KMS-11 (cell line): ENCODE measurements around the gene SRR.
"Not testable (repeated sequence)": the region's sequence is repeated elsewhere in the genome, so short reads cannot be mapped to it uniquely, and the experiment has no call there.

Experiments used
- H2AFZ ChIP-seq: fragments of 200-600 bp; sonication (generic); 2 replicates; pipeline ENCODE4 v1.6.1; 2016; ENCODE audit warnings: antibody characterized with exemption, mixed run types, low read depth
- H3K27ac ChIP-seq: fragments of 200-600 bp; sonication (generic); 2 replicates; pipeline ENCODE4 v1.6.1; 2016; ENCODE audit warnings: mild to moderate bottlenecking, mixed run types
- H3K27me3 ChIP-seq: fragments of 200-600 bp; sonication (generic); 2 replicates; pipeline ENCODE4 v1.6.1; 2017; ENCODE audit warnings: mild to moderate bottlenecking, low read depth, mixed run types, moderate library complexity; ENCODE audit not compliant: insufficient read depth
- H3K36me3 ChIP-seq: fragments of 200-600 bp; sonication (generic); 2 replicates; pipeline ENCODE4 v1.6.1; 2017; ENCODE audit warnings: mild to moderate bottlenecking, mixed run types; ENCODE audit not compliant: insufficient read depth
- H3K4me1 ChIP-seq: fragments of 200-600 bp; sonication (generic); 2 replicates; pipeline ENCODE4 v1.6.1; 2016; ENCODE audit warnings: mild to moderate bottlenecking, low read depth, mixed run types; ENCODE audit not compliant: poor library complexity, severe bottlenecking
- H3K4me2 ChIP-seq: fragments of 200-600 bp; sonication (generic); 2 replicates; pipeline ENCODE4 v1.7.0; 2016; ENCODE audit warnings: mild to moderate bottlenecking, mixed run types
- H3K4me3 ChIP-seq: fragments of 200-600 bp; sonication (generic); IDR thresholded peaks from 2 replicates; pipeline ENCODE4 v1.6.1; 2017; ENCODE audit warnings: low read depth, low read length, mixed read lengths; ENCODE audit not compliant: insufficient read depth
- H3K79me2 ChIP-seq: fragments of 200-600 bp; sonication (generic); 2 replicates; pipeline ENCODE4 v1.6.1; 2016; ENCODE audit warnings: low read depth, mixed run types; ENCODE audit not compliant: insufficient read depth
- H3K9ac ChIP-seq: fragments of 200-600 bp; sonication (generic); 2 replicates; pipeline ENCODE4 v1.6.1; 2016; ENCODE audit warnings: mild to moderate bottlenecking, mixed run types
- H4K20me1 ChIP-seq: fragments of 200-600 bp; sonication (generic); 2 replicates; pipeline ENCODE4 v1.6.1; 2016; ENCODE audit warnings: mild to moderate bottlenecking, mixed run types; ENCODE audit not compliant: insufficient read depth
- TF ChIP-seq, protein P1 (sequence below): fragments of 200-600 bp; sonication (generic); conservative IDR thresholded peaks from 2 replicates; pipeline ENCODE4 v1.6.1; 2017; ENCODE audit warnings: low read depth, mild to moderate bottlenecking, antibody characterized with exemption, low read length, moderate library complexity, mixed read lengths

SRR gene

DNA sequence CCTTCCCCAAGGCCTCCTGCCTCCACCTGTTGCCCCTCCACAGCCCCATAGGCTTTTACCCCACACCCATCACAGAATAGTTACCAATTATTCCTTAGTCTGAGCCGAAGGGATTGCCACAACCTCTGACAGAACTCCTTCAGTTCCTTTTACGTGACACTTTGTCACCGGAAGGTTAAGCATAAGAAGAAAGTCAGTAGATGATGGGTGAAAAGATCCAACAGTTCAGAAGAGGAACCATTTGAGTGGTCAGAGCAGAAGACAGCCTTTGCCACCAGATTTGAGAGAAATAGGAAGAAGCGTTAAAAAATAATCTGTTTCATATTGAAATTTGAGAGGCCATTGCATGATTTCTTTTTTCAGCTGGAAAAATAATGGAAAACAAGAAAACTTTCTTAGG lies 1.2 kb downstream of the SRR start:
- H3K36me3 ChIP-seq, result no peaks in the 10 kb centered on the region
- peaks cover 23% of the 10 kb centered on the region for H3K4me1 ChIP-seq
- H3K27ac ChIP-seq, result no peak overlapping the region
- H3K4me3 ChIP-seq, result no peak overlapping the region
- no peak overlapping the region for H3K4me2 ChIP-seq
- H3K27me3 ChIP-seq, result no peaks in the 10 kb centered on the region
- no peak overlapping the region for H2AFZ ChIP-seq
- TF ChIP-seq, protein P1, sequence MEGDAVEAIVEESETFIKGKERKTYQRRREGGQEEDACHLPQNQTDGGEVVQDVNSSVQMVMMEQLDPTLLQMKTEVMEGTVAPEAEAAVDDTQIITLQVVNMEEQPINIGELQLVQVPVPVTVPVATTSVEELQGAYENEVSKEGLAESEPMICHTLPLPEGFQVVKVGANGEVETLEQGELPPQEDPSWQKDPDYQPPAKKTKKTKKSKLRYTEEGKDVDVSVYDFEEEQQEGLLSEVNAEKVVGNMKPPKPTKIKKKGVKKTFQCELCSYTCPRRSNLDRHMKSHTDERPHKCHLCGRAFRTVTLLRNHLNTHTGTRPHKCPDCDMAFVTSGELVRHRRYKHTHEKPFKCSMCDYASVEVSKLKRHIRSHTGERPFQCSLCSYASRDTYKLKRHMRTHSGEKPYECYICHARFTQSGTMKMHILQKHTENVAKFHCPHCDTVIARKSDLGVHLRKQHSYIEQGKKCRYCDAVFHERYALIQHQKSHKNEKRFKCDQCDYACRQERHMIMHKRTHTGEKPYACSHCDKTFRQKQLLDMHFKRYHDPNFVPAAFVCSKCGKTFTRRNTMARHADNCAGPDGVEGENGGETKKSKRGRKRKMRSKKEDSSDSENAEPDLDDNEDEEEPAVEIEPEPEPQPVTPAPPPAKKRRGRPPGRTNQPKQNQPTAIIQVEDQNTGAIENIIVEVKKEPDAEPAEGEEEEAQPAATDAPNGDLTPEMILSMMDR, result no peak
- no peak overlapping the region for H3K9ac ChIP-seq
- no peaks in the 10 kb centered on the region for H4K20me1 ChIP-seq
- no peaks in the 10 kb centered on the region for H3K79me2 ChIP-seq

DNA sequence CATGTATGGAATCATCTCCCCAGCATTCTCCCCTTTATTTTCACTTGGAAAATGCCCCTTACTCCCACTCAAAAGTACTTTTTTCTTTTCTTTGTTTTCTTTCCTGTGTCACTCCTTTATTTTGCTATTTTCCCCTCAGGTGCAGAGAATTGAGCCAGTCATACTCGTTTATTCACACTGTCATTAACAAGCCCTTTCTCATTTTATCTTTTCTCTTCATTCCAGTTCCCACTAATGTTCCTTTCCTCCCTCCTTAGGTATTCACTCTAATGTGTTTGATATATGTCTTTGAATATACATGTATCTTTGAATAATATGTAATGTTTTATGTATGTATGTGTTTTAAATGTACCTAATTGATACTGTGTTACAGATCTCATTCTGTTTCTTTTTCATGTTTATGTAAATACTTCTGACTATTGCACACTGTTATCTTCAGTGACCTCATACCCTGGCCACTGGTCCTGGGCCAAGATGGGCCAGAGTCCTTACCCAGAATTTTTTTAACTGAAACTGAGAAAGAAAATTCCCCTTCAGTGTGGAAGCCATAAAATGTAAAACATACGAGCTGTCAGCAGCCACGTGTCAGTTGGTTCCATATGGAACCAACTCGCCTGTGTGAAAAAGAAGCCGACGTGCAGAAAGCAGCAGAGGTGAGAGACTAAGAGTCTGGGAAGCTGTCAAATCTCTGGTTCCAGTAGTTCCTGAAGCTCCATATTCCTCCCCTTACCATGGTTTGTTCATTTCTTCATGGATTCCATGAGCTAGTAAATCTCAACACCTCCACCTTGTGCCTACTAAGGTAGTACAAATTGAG lies 5.8 kb downstream of the SRR start:
- Histone ChIP-seq H3K27ac (peak overlapping the region; percentile 7; the same call in 1 of the 2 replicates), H3K4me1 (peaks cover 21% of the 10 kb centered on the region), H3K79me2 (no peaks in the 10 kb centered on the region), H3K36me3 (no peaks in the 10 kb centered on the region), H3K4me2 (peak overlapping the region; percentile 27), H2AFZ (peak overlapping the region; percentile 5; the same call in 1 of the 2 replicates), H4K20me1 (no peaks in the 10 kb centered on the region), H3K4me3 (no peak overlapping the region), H3K27me3 (no peaks in the 10 kb centered on the region), H3K9ac (no peak overlapping the region)
- TF ChIP-seq, protein P1, result no peak

DNA sequence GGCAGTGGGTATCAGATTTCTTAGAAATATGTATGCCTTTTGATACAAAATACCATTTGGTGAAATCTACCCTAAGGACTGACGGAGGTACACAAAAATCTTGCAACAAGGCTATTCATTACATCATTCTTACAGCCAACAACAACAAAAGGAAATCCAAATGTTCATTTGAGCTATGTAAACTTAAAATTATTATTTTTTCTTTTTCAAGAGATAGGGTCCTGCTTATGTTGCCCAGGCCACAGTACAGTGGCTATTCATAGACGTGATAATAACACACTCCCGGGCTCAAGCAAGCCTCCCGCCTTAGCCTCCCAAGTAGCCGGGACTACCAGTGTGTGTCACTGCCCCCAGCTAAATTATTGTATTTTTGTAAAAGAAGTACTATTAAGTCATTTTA lies 9.0 kb downstream of the SRR start:
- no peak overlapping the region for H3K4me3 ChIP-seq
- TF ChIP-seq, protein P1, result no peak
- H4K20me1 ChIP-seq, result no peaks in the 10 kb centered on the region
- H3K9ac ChIP-seq, result no peak overlapping the region
- no peak overlapping the region for H3K27ac ChIP-seq
- peaks cover 13% of the 10 kb centered on the region for H3K4me1 ChIP-seq
- no peaks in the 10 kb centered on the region for H3K36me3 ChIP-seq
- H3K79me2 ChIP-seq, result no peaks in the 10 kb centered on the region
- H2AFZ ChIP-seq, result no peak overlapping the region
- H3K27me3 ChIP-seq, result no peaks in the 10 kb centered on the region
- no peak overlapping the region for H3K4me2 ChIP-seq

DNA sequence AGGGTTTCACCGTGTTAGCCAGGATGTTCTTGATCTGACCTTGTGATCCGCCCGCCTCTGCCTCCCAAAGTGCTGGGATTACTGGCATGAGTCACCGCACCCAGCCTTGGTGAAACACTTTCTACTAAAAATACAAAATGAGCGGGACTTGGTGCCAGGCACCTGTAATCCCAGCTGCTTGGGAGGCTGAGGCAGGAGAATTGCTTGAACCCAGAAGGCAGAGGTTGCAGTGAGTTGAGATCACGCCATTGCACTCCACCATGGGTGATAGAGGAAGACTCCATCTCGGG lies 13.1 kb downstream of the SRR start:
- not testable (repeated sequence) for H3K79me2 ChIP-seq, H3K36me3 ChIP-seq, H4K20me1 ChIP-seq, H3K4me1 ChIP-seq, H3K4me3 ChIP-seq, H3K27me3 ChIP-seq, H3K4me2 ChIP-seq, H3K27ac ChIP-seq, H3K9ac ChIP-seq, H2AFZ ChIP-seq

DNA sequence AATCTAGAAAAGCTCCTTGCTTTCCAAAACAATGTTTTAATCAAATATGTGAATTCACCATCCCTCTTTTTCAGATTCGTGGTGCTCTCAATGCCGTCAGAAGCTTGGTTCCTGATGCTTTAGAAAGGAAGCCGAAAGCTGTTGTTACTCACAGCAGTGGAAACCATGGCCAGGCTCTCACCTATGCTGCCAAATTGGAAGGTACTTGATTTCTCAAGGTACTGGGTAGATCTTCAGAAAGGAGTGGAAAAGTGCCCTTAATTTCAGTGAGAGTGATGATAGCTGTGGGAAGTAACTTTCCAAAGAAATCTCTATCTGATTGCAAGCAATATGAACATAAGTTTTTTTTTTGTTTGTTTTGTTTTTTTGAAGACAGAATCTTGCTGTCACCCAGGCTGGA lies 14.0 kb downstream of the SRR start:
- no peaks in the 10 kb centered on the region for H4K20me1 ChIP-seq
- no peaks in the 10 kb centered on the region for H3K79me2 ChIP-seq
- no peak overlapping the region for H3K4me3 ChIP-seq
- no peaks in the 10 kb centered on the region for H3K27me3 ChIP-seq
- no peaks in the 10 kb centered on the region; the same call in 1 of the 2 replicates for H3K36me3 ChIP-seq
- no peak overlapping the region for H3K9ac ChIP-seq
- H2AFZ ChIP-seq, result no peak overlapping the region
- H3K27ac ChIP-seq, result no peak overlapping the region
- H3K4me1 ChIP-seq, result no peaks in the 10 kb centered on the region
- H3K4me2 ChIP-seq, result no peak overlapping the region
- TF ChIP-seq, protein P1, result no peak
